ENCODE results near the gene MTSS2.

The MTSS2 gene

GRCh38 chr16:70685938-70686375 is at the start of gene MTSS2:
Gene MTSS2, minus strand, starts transcription at chr16:70686053. Its CDS starts 262 bp downstream, at chr16:70685791.
- peak; percentile 98 for DNase-seq

- no peak for DNase-seq
Measured at GRCh38 chr16:70735141-70735979, 49.5 kb upstream of the MTSS2 start.

- no peak for DNase-seq
Measured at GRCh38 chr16:70734522-70735095, 48.8 kb upstream of the MTSS2 start.

- DNase-seq, result no peak
Measured at GRCh38 chr16:70730944-70731343, 45.1 kb upstream of the MTSS2 start.

GRCh38 chr16:70730031-70730430 is 44.2 kb upstream of the MTSS2 start:
- DNase-seq, result no peak

- no peak for DNase-seq
Measured at GRCh38 chr16:70729292-70729691, 43.4 kb upstream of the MTSS2 start.

GRCh38 chr16:70728150-70728549 is 42.3 kb upstream of the MTSS2 start:
- DNase-seq, result no peak

GRCh38 chr16:70726892-70727361 is 41.1 kb upstream of the MTSS2 start:
- no peak for DNase-seq

- no peak for DNase-seq
Measured at GRCh38 chr16:70725912-70726828, 40.3 kb upstream of the MTSS2 start.

GRCh38 chr16:70725024-70725911 is 39.4 kb upstream of the MTSS2 start:
- DNase-seq, result no peak

GRCh38 chr16:70724146-70725023 is 38.5 kb upstream of the MTSS2 start:
- no peak for DNase-seq

- no peak for DNase-seq
Measured at GRCh38 chr16:70723740-70724145, 37.9 kb upstream of the MTSS2 start.

- DNase-seq, result no peak
Measured at GRCh38 chr16:70721202-70721963, 35.5 kb upstream of the MTSS2 start.

- no peak for DNase-seq
Measured at GRCh38 chr16:70720425-70721201, 34.8 kb upstream of the MTSS2 start.

GRCh38 chr16:70717065-70717464 is 31.2 kb upstream of the MTSS2 start:
- DNase-seq, result no peak

- DNase-seq, result no peak
Measured at GRCh38 chr16:70715860-70716357, 30.1 kb upstream of the MTSS2 start.

GRCh38 chr16:70715055-70715858 is 29.4 kb upstream of the MTSS2 start:
- DNase-seq, result no peak

- no peak for DNase-seq
Measured at GRCh38 chr16:70714581-70715054, 28.8 kb upstream of the MTSS2 start.
